Epithelial cell of esophagus (primary cell): ENCODE data around the gene CLEC4E.
"Not testable (repeated sequence)": the region's sequence is repeated elsewhere in the genome, so short reads cannot be mapped to it uniquely, and the experiment has no call there.

Source experiments
- DNase-seq: peaks from one replicate; pipeline ENCODE4 v3.0.0; 2010; ENCODE audit warnings: low read depth
- H3K4me3 ChIP-seq: 2 replicates; pipeline ENCODE4 v1.5.1; 2011; ENCODE audit warnings: mild to moderate bottlenecking, low read length, control low read depth
- CTCF ChIP-seq: IDR thresholded peaks from 2 replicates; pipeline ENCODE4 v1.5.1; 2011; ENCODE audit warnings: low read depth, mild to moderate bottlenecking, low read length, control low read depth, inconsistent platforms; ENCODE audit not compliant: insufficient read depth; ENCODE audit errors: missing control alignments

The CLEC4E gene

GRCh38 chr12:8537820-8538219 is 2.9 kb downstream of the CLEC4E start:
- TF ChIP-seq CTCF = peak; percentile 19
- not testable (repeated sequence) for H3K4me3 ChIP-seq, DNase-seq

GRCh38 chr12:8532045-8532444 is 8.7 kb downstream of the CLEC4E start:
- TF ChIP-seq CTCF = no peak
- DNase-seq = no peak

DNA sequence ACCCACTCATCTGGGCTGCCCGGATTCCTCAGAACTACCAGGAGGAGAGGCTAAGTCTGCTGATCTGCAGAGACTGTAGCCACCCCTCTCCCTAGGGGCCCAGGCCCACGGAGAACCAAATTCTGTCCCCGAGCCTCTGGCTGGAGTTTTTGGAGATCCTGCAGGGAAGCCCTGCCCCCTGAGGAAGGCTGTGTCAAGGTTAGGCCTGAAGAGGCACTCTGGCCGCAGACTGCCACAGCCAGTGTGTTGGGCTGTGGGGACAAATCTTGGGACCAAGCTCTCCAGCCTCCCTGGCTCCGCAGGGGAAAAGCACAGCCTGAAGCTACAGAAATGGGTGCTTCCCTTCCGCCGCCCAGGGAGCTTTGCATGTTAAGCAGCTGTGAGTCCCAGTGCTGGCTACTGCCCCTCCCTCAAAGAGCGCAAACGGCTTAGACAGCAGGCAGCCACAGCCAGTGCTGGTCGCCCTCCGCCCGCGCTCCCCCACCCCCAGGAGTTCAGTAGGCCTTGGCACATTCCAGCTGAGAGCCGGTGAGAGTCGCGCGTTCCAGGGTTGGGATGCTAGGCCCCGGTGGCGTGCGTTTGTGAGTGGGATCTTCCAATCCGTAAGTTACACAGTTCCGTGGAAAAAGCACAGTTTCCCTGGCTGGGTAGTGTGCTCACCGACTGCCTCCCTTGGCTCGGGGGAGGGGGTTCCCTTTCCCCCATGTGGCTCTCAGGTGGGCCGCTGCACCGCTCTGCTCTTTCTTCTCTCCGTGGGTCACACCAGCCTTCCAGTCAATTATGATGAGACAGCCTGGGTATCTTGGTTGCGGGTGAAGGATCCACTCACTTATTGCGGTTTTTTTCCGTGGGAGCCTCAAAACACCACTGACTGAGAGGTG is 13.2 kb downstream of the CLEC4E start:
- no peak overlapping the region for H3K4me3 ChIP-seq
- TF ChIP-seq CTCF = no peak

More at GRCh38 chr12:8532045-8532444, 8.7 kb downstream of the CLEC4E start:
- no peak overlapping the region for H3K4me3 ChIP-seq

DNA sequence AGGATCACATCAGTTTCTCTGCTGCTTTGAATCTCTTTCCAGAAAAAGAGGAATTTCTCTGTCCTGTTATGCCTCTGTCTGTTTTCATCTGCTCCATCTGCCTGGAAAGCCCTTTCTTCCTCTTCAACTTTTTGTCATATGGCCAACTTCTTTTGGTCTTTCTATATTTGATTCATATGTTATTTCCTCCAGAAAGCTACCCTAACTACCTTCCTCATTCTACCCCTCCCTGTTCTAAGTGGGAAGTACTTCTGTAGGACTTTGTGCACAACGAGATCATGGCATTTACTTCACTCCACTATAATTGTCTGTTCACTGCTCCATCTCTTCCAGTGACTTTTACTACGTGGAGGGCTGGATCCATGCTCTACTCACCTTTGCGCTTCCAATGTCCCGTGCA is 21.5 kb downstream of the CLEC4E start:
- no peak for TF ChIP-seq CTCF
- no peak overlapping the region for H3K4me3 ChIP-seq
- no peak for DNase-seq

More for the DNA sequence above, 13.2 kb downstream of the CLEC4E start:
- DNase-seq = no peak

- no peak for DNase-seq
- H3K4me3 ChIP-seq = no peak overlapping the region
- no peak for TF ChIP-seq CTCF
Observed at GRCh38 chr12:8517971-8518370, 22.7 kb downstream of the CLEC4E start.

GRCh38 chr12:8513256-8513655 is 27.4 kb downstream of the CLEC4E start, which contains the start of gene CLEC4D:
Gene CLEC4D, plus strand, starts transcription at chr12:8513503. Its CDS starts 230 bp downstream, at chr12:8513733.
- DNase-seq = no peak
- no peak within 1 kb of the TSS for H3K4me3 ChIP-seq
- no peak for TF ChIP-seq CTCF
